ENCODE data around the gene LRP1B.

Gene LRP1B

GRCh38 chr2:141437521-141437920, 693.3 kb downstream of the LRP1B start:
- Histone ChIP-seq H3K27ac (ENCODE audit: low read depth, low read length, poor library complexity, severe bottlenecking) (no peak overlapping the region), H3K4me3 (ENCODE audit: low read depth, low read length, poor library complexity, severe bottlenecking) (no peak overlapping the region), H3K36me3 (ENCODE audit: insufficient read depth, low read length) (no peaks in the 10 kb centered on the region), H3K9me2 (ENCODE audit: low read depth, low read length) (no peaks in the 10 kb centered on the region), H3K27me3 (ENCODE audit: insufficient read depth, low read length) (no peaks in the 10 kb centered on the region), H3K9ac (ENCODE audit: low read length) (no peak overlapping the region), H3K4me2 (ENCODE audit: low read length) (no peak overlapping the region), H2AFZ (ENCODE audit: low read length) (no peak overlapping the region), H4K20me1 (ENCODE audit: insufficient read depth, low read length) (no peaks in the 10 kb centered on the region), H3F3A (ENCODE audit: insufficient read depth, low read length) (no peaks in the 10 kb centered on the region), H3K79me2 (ENCODE audit: insufficient read depth, low read length) (no peaks in the 10 kb centered on the region), H3K9me3 (ENCODE audit: low read length) (no peaks in the 10 kb centered on the region), H3K4me1 (ENCODE audit: insufficient read depth, low read length, severe bottlenecking) (no peaks in the 10 kb centered on the region)
- TF ChIP-seq CTCF (IDR thresholded peaks at IDR 0.05; ENCODE audit: low read length), result no peak
- TF ChIP-seq EZH2 (IDR thresholded peaks at IDR 0.05; ENCODE audit: borderline replicate concordance, low read length), result no peak

GRCh38 chr2:141423124-141423523, 707.7 kb downstream of the LRP1B start:
- Histone ChIP-seq H3F3A (ENCODE audit: insufficient read depth, low read length) (no peaks in the 10 kb centered on the region; the same call in 1 of the 2 replicates), H4K20me1 (ENCODE audit: insufficient read depth, low read length) (no peaks in the 10 kb centered on the region), H3K27me3 (ENCODE audit: insufficient read depth, low read length) (no peaks in the 10 kb centered on the region), H3K4me1 (ENCODE audit: insufficient read depth, low read length, severe bottlenecking) (no peaks in the 10 kb centered on the region), H3K4me3 (ENCODE audit: low read depth, low read length, poor library complexity, severe bottlenecking) (no peak overlapping the region), H2AFZ (ENCODE audit: low read length) (no peak overlapping the region), H3K79me2 (ENCODE audit: insufficient read depth, low read length) (no peaks in the 10 kb centered on the region), H3K36me3 (ENCODE audit: insufficient read depth, low read length) (no peaks in the 10 kb centered on the region), H3K27ac (ENCODE audit: low read depth, low read length, poor library complexity, severe bottlenecking) (no peak overlapping the region), H3K9me3 (ENCODE audit: low read length) (no peaks in the 10 kb centered on the region), H3K9me2 (ENCODE audit: low read depth, low read length) (no peaks in the 10 kb centered on the region), H3K4me2 (ENCODE audit: low read length) (no peak overlapping the region), H3K9ac (ENCODE audit: low read length) (no peak overlapping the region)
- TF ChIP-seq CTCF (IDR thresholded peaks at IDR 0.05; ENCODE audit: low read length) (no peak), EZH2 (IDR thresholded peaks at IDR 0.05; ENCODE audit: borderline replicate concordance, low read length) (no peak)

GRCh38 chr2:141417246-141417797, 713.5 kb downstream of the LRP1B start:
- no peak overlapping the region for H3K4me3 ChIP-seq (ENCODE audit: low read depth, low read length, poor library complexity, severe bottlenecking)
- H3F3A ChIP-seq (ENCODE audit: insufficient read depth, low read length), result no peaks in the 10 kb centered on the region; the same call in 1 of the 2 replicates
- no peaks in the 10 kb centered on the region for H3K27me3 ChIP-seq (ENCODE audit: insufficient read depth, low read length)
- H3K36me3 ChIP-seq (ENCODE audit: insufficient read depth, low read length), result no peaks in the 10 kb centered on the region
- H3K9ac ChIP-seq (ENCODE audit: low read length), result no peak overlapping the region
- no peaks in the 10 kb centered on the region for H3K79me2 ChIP-seq (ENCODE audit: insufficient read depth, low read length)
- H3K9me3 ChIP-seq (ENCODE audit: low read length), result no peaks in the 10 kb centered on the region
- no peak overlapping the region for H3K4me2 ChIP-seq (ENCODE audit: low read length)
- H3K27ac ChIP-seq (ENCODE audit: low read depth, low read length, poor library complexity, severe bottlenecking), result no peak overlapping the region
- H3K4me1 ChIP-seq (ENCODE audit: insufficient read depth, low read length, severe bottlenecking), result no peaks in the 10 kb centered on the region
- no peaks in the 10 kb centered on the region for H4K20me1 ChIP-seq (ENCODE audit: insufficient read depth, low read length)
- no peak for TF ChIP-seq CTCF (IDR thresholded peaks at IDR 0.05; ENCODE audit: low read length)
- TF ChIP-seq EZH2 (IDR thresholded peaks at IDR 0.05; ENCODE audit: borderline replicate concordance, low read length), result no peak
- H3K9me2 ChIP-seq (ENCODE audit: low read depth, low read length), result no peaks in the 10 kb centered on the region
- no peak overlapping the region for H2AFZ ChIP-seq (ENCODE audit: low read length)
